Tibial artery (tissue), 4 donors: ENCODE results near the gene DNER.
"Not testable (repeated sequence)": the region's sequence is repeated elsewhere in the genome, so short reads cannot be mapped to it uniquely, and the experiment has no call there.

Source experiments
- DNase-seq, 2 donors: peaks; one replicate each; pipeline ENCODE4 v3.0.0-alpha.2; 2019
- H3K27ac ChIP-seq, 2 donors: fragments of 200-600 bp; sonication (generic) in 1 of 2; 1 replicate in 1 of 2; 2 replicates in 1 of 2; pipeline ENCODE4 v1.5.1; 2018 to 2019; ENCODE audit warnings: mild to moderate bottlenecking in 1 of 2
- H3K27me3 ChIP-seq, 2 donors: fragments of 200-600 bp; sonication (generic) in 1 of 2; one replicate each; pipeline versions ENCODE4 v1.5.1 to v1.6.0; 2016 to 2019
- H3K36me3 ChIP-seq, 3 donors: fragments of 200-600 bp; sonication (generic) in 2 of 3; one replicate each; pipeline ENCODE4 v1.5.1; 2016 to 2019; ENCODE audit warnings: mild to moderate bottlenecking in 2 of 3
- H3K4me1 ChIP-seq, 4 donors: fragments of 200-600 bp; sonication (generic) in 2 of 4; 1 replicate in 3 of 4; 2 replicates in 1 of 4; pipeline ENCODE4 v1.5.1; 2016 to 2019
- H3K4me3 ChIP-seq, 2 donors: fragments of 200-600 bp; sonication (generic) in 1 of 2; 1 replicate in 1 of 2; 2 replicates in 1 of 2; pipeline ENCODE4 v1.5.1; 2018 to 2019; ENCODE audit warnings: mild to moderate bottlenecking in 2 of 2
- H3K9me3 ChIP-seq, 3 donors: fragments of 200-600 bp; sonication (generic) in 1 of 3; one replicate each; pipeline ENCODE4 v1.5.1; 2016 to 2019
- CTCF ChIP-seq, 2 experiments: fragments of 200-600 bp in 1 of 2; fragments of 450-650 bp in 1 of 2; IDR thresholded peaks; one replicate each; pipeline ENCODE4 v1.5.1; 2017 to 2019; ENCODE audit warnings: antibody characterized with exemption in 2 of 2, mild to moderate bottlenecking in 1 of 2, moderate library complexity in 1 of 2
- intact Hi-C: fragments of 100-400 bp; cut with DNase I; formaldehyde crosslinking; loops from one replicate; pipeline ENCODE4 v1.15.0; 2023; ENCODE audit warnings: low total_unique reads

The DNER gene

GRCh38 chr2:229701716-229702115, 12.6 kb downstream of the DNER start:
- H3K36me3 ChIP-seq, result no peaks in the 10 kb centered on the region
- H3K27me3 ChIP-seq, result peaks cover 0 to under 1% of the 10 kb centered on the region in 2 donors
- intact Hi-C loops, result no loop called here
- no peak for DNase-seq
- no peaks in the 10 kb centered on the region for H3K4me1 ChIP-seq
- no peak overlapping the region for H3K4me3 ChIP-seq
- no peak overlapping the region for H3K27ac ChIP-seq
- TF ChIP-seq CTCF (IDR thresholded peaks at IDR 0.05), result no peak
- no peaks in the 10 kb centered on the region for H3K9me3 ChIP-seq

- TF ChIP-seq CTCF (IDR thresholded peaks at IDR 0.05), result no peak
- no peak for DNase-seq
- Histone ChIP-seq H3K36me3 (no peaks in the 10 kb centered on the region), H3K4me3 (no peak overlapping the region), H3K27me3 (peaks cover 0 to 3% of the 10 kb centered on the region in 2 donors), H3K9me3 (no peaks in the 10 kb centered on the region), H3K4me1 (no peaks in the 10 kb centered on the region), H3K27ac (no peak overlapping the region)
- intact Hi-C loops, result no loop called here
Observed at GRCh38 chr2:229701062-229701461, 13.3 kb downstream of the DNER start.

- no peaks in the 10 kb centered on the region for H3K9me3 ChIP-seq
- no peak for DNase-seq
Observed at GRCh38 chr2:229695961-229696360, 18.4 kb downstream of the DNER start.

GRCh38 chr2:229693845-229694244, 20.5 kb downstream of the DNER start:
- intact Hi-C loops, DNase-seq, H3K4me3 ChIP-seq, H3K27me3 ChIP-seq, H3K36me3 ChIP-seq, H3K9me3 ChIP-seq, H3K4me1 ChIP-seq, H3K27ac ChIP-seq: not testable (repeated sequence)

More at GRCh38 chr2:229695961-229696360, 18.4 kb downstream of the DNER start:
- Histone ChIP-seq H3K27ac (no peak overlapping the region), H3K36me3 (no peaks in the 10 kb centered on the region), H3K27me3 (peaks cover 0 to 3% of the 10 kb centered on the region in 2 donors), H3K4me3 (no peak overlapping the region), H3K4me1 (no peaks in the 10 kb centered on the region)
- intact Hi-C loops, result no loop called here
- no peak for TF ChIP-seq CTCF (IDR thresholded peaks at IDR 0.05)

- DNase-seq, result no peak
- H3K36me3 ChIP-seq, result no peaks in the 10 kb centered on the region
- intact Hi-C loops, result no loop called here
- H3K9me3 ChIP-seq, result no peaks in the 10 kb centered on the region
- H3K4me1 ChIP-seq, result no peaks in the 10 kb centered on the region
- peaks cover 0 to 1% of the 10 kb centered on the region in 2 donors for H3K27me3 ChIP-seq
- no peak overlapping the region for H3K27ac ChIP-seq
- no peak overlapping the region for H3K4me3 ChIP-seq
- no peak for TF ChIP-seq CTCF (IDR thresholded peaks at IDR 0.05)
Observed at GRCh38 chr2:229691631-229692030, 22.7 kb downstream of the DNER start.

DNA sequence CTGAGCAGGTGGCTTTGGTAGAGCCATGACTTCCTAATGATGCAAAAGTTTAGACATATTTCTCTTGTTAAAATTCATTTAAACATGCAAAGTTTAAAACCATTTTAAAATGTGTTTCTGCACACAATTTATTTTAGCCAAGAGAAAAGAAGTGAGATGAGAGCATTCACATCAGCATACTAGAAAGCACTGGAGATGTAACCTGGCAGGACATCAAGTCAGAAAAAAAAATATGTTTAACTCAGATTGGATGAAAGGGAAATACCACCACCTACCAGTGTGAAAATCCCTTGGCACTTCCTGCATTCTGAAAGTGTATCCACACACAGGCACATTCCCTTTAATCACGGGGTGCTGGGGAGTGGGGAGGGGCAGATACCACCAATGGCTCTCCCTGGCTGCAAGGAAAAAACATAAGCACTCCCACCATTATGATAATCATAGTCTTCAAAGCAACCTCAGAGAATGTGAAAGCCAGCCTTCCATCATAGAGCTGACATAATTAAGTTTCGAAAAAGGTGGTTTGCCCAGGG, 25.0 kb downstream of the DNER start:
- no peak for DNase-seq
- Histone ChIP-seq H3K4me1 (no peaks in the 10 kb centered on the region), H3K4me3 (no peak overlapping the region), H3K27me3 (no peaks in the 10 kb centered on the region), H3K9me3 (no peaks in the 10 kb centered on the region), H3K27ac (no peak overlapping the region), H3K36me3 (no peaks in the 10 kb centered on the region)
- no peak for TF ChIP-seq CTCF (IDR thresholded peaks at IDR 0.05)
- intact Hi-C loops, result no loop called here
